C4-2B (cell line): ENCODE results near the gene SHISA6.

Experiments
- H3K27ac ChIP-seq: fragments of 450-650 bp; 2 replicates; pipeline ENCODE4 v1.5.1; 2017
- CTCF ChIP-seq: fragments of 450-650 bp; conservative IDR thresholded peaks from 2 replicates; pipeline ENCODE4 v1.5.1; 2017; ENCODE audit warnings: mild to moderate bottlenecking
- ZFX ChIP-seq: fragments of 450-650 bp; IDR thresholded peaks from 2 replicates; pipeline ENCODE4 v1.6.1; 2017

The SHISA6 gene

GRCh38 chr17:11221196-11221595 lies 19.8 kb upstream of the SHISA6 start:
- H3K27ac ChIP-seq = no peak overlapping the region
- TF ChIP-seq ZFX = no peak
- TF ChIP-seq CTCF = no peak

- TF ChIP-seq ZFX = no peak
- no peak for TF ChIP-seq CTCF
- no peak overlapping the region for H3K27ac ChIP-seq
These were observed 19.3 kb upstream of the SHISA6 start for GRCh38 chr17:11221721-11222120.

GRCh38 chr17:11238705-11239104 lies 2.3 kb upstream of the SHISA6 start:
- TF ChIP-seq CTCF (no peak), ZFX (no peak)
- H3K27ac ChIP-seq = no peak overlapping the region

GRCh38 chr17:11239379-11239970 lies 1.5 kb upstream of the SHISA6 start:
- no peak overlapping the region for H3K27ac ChIP-seq
- TF ChIP-seq CTCF (no peak), ZFX (no peak)

- no peak for TF ChIP-seq ZFX
- peak; percentile 12 for TF ChIP-seq CTCF
- H3K27ac ChIP-seq = no peak overlapping the region
These were observed 772 bp upstream of the SHISA6 start for GRCh38 chr17:11240041-11240840.

- TF ChIP-seq ZFX (no peak), CTCF (no peak)
- no peak overlapping the region for H3K27ac ChIP-seq
These were observed 706 bp downstream of the SHISA6 start for GRCh38 chr17:11241611-11242226.

GRCh38 chr17:11242411-11242810 lies 1.4 kb downstream of the SHISA6 start:
- H3K27ac ChIP-seq = no peak overlapping the region
- no peak for TF ChIP-seq ZFX
- TF ChIP-seq CTCF = no peak
